A673 (cell line): ENCODE results near the gene LVRN. TPM values are rescaled to one million over a fixed set of nuclear protein-coding genes. Genes with fewer than 3 reads are reported as not detected.

ENCODE experiments used
- BruUV-seq: library from RNA; stranded (reverse); fragments of 400-500 nt; replicated peaks from 2 replicates; lab custom pipeline; 2021; lab: Mats Ljungman, UMichigan
- CTCF ChIA-PET: fragments of 300-600 bp; sonication (Branson Sonifier 250); formaldehyde crosslinking; loops from one replicate; lab custom pipeline; 2022; ENCODE audit warnings: antibody characterized with exemption; lab: Charles Lee
- POLR2A ChIA-PET: fragments of 300-600 bp; sonication (Branson Sonifier 250); formaldehyde crosslinking; loops from one replicate; lab custom pipeline; 2022; ENCODE audit warnings: antibody characterized with exemption; ENCODE audit not compliant: low non-redundant PET; lab: Charles Lee
- DNase-seq: peaks from one replicate; pipeline ENCODE4 v3.0.0-alpha.2; 2015; ENCODE audit warnings: low spot score
- H3K27ac ChIP-seq: fragments of 200-600 bp; sonication (generic); 2 replicates; pipeline ENCODE4 v1.5.1; 2016; ENCODE audit warnings: mixed run types, low read depth, mild to moderate bottlenecking, mixed read lengths, antibody characterized with exemption, low read length; ENCODE audit not compliant: poor library complexity, severe bottlenecking
- H3K27me3 ChIP-seq: fragments of 200-600 bp; sonication (generic); replicated peaks from 2 replicates; pipeline ENCODE4 v1.6.1; 2017; ENCODE audit warnings: mixed run types, low read depth, mild to moderate bottlenecking, mixed read lengths, antibody characterized with exemption, low read length; ENCODE audit not compliant: insufficient read depth, poor library complexity
- H3K36me3 ChIP-seq: fragments of 200-600 bp; sonication (generic); 2 replicates; pipeline ENCODE4 v1.6.1; 2016; ENCODE audit warnings: mixed run types, mild to moderate bottlenecking, mixed read lengths, antibody characterized with exemption, low read length; ENCODE audit not compliant: insufficient read depth, poor library complexity, severe bottlenecking
- H3K4me1 ChIP-seq: fragments of 200-600 bp; sonication (generic); 2 replicates; pipeline ENCODE4 v1.6.1; 2017; ENCODE audit warnings: mixed run types, mild to moderate bottlenecking, mixed read lengths, antibody characterized with exemption, low read length; ENCODE audit not compliant: insufficient read depth, poor library complexity, severe bottlenecking
- H3K4me3 ChIP-seq: fragments of 200-600 bp; sonication (generic); 2 replicates; pipeline ENCODE4 v1.5.1; 2016; ENCODE audit warnings: low read depth, mixed run types, mild to moderate bottlenecking, mixed read lengths, low read length; ENCODE audit not compliant: poor library complexity, severe bottlenecking
- H3K9me3 ChIP-seq: fragments of 200-600 bp; sonication (generic); 2 replicates; pipeline ENCODE4 v1.6.1; 2016; ENCODE audit warnings: mixed run types, low read depth, mild to moderate bottlenecking, mixed read lengths, antibody characterized with exemption, low read length; ENCODE audit not compliant: poor library complexity, severe bottlenecking
- EZH2 ChIP-seq: fragments of 200-600 bp; sonication (generic); IDR thresholded peaks from 2 replicates; pipeline ENCODE4 v1.6.1; 2017; ENCODE audit warnings: borderline replicate concordance, low read depth, mild to moderate bottlenecking, mixed read lengths, antibody characterized with exemption, low read length; ENCODE audit not compliant: poor library complexity, severe bottlenecking
- intact Hi-C: fragments of 100-400 bp; cut with micrococcal nuclease; formaldehyde crosslinking; loops from one replicate; pipeline ENCODE4 v1.10.0; 2022; ENCODE audit not compliant: unreplicated experiment
- total RNA-seq: library from RNA; stranded (reverse); gene quantifications from 2 replicates; pipeline ENCODE4 v1.2.3, GENCODE V29; 2021
- TF ChIP-seq, protein P1 (sequence below): fragments of 300-800, 200-600 bp; sonication (generic); conservative IDR thresholded peaks from 2 replicates; pipeline ENCODE4 v1.5.1; 2017; ENCODE audit warnings: low read depth, mild to moderate bottlenecking, antibody characterized with exemption, low read length, moderate library complexity, mixed read lengths

Gene LVRN
- total RNA-seq, 1 experiment from 2014 or later: not detected

DNA sequence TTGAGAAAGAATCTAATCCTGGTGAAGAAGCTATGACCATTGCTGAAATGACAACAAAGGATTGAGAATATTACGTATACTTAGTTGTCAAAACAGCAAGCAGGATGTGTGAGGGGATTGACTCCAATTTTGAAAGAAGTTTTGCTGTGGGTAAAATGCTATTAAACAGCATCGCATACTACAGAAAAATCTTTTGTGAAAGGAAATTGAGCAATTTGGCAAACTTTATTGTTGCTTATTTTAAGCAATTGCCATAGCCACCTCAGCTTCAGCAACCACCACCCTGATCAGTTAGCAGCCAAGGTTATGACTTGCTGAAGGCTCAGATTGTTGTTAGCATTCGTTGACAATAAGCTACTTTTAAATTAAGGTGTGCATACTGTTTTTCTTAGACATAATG, 47.5 kb downstream of the LVRN start:
- no peaks in the 10 kb centered on the region for H3K9me3 ChIP-seq
- H3K4me3 ChIP-seq: no peak overlapping the region
- peaks cover 8% of the 10 kb centered on the region for H3K27me3 ChIP-seq
- H3K27ac ChIP-seq: no peak overlapping the region
- TF ChIP-seq EZH2: no peak
- POLR2A ChIA-PET: no interaction called here
- no peak for DNase-seq
- CTCF ChIA-PET: no interaction called here
- BruUV-seq: no TSS peak
- H3K4me1 ChIP-seq: no peaks in the 10 kb centered on the region
- intact Hi-C loops: no loop called here
- H3K36me3 ChIP-seq: no peaks in the 10 kb centered on the region

DNA sequence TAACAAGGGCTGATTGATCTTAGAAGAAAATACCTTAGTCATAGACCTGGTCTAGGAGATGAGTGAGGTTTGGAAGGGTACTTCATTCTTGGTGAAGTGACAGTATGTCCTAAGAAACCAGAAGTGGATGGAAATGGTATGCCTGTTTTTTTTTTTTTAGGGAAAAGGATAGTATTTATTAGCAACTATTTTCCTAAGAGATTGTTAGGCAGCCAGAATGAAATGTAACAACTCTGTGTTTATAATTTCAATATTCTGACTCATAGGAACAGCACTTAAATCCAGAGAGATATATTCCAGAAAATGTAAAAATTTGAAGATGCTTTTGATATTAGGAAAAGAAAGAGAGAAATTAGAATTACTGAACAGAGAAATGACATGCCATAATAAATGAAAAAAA, 48.8 kb downstream of the LVRN start:
- peaks cover 9% of the 10 kb centered on the region for H3K27me3 ChIP-seq
- no peak overlapping the region for H3K4me3 ChIP-seq
- POLR2A ChIA-PET: no interaction called here
- no peaks in the 10 kb centered on the region for H3K36me3 ChIP-seq
- no TSS peak for BruUV-seq
- DNase-seq: no peak
- H3K4me1 ChIP-seq: no peaks in the 10 kb centered on the region
- CTCF ChIA-PET: no interaction called here
- TF ChIP-seq, protein P1, sequence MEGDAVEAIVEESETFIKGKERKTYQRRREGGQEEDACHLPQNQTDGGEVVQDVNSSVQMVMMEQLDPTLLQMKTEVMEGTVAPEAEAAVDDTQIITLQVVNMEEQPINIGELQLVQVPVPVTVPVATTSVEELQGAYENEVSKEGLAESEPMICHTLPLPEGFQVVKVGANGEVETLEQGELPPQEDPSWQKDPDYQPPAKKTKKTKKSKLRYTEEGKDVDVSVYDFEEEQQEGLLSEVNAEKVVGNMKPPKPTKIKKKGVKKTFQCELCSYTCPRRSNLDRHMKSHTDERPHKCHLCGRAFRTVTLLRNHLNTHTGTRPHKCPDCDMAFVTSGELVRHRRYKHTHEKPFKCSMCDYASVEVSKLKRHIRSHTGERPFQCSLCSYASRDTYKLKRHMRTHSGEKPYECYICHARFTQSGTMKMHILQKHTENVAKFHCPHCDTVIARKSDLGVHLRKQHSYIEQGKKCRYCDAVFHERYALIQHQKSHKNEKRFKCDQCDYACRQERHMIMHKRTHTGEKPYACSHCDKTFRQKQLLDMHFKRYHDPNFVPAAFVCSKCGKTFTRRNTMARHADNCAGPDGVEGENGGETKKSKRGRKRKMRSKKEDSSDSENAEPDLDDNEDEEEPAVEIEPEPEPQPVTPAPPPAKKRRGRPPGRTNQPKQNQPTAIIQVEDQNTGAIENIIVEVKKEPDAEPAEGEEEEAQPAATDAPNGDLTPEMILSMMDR: no peak
- TF ChIP-seq EZH2: no peak
- H3K9me3 ChIP-seq: no peaks in the 10 kb centered on the region
- no peak overlapping the region for H3K27ac ChIP-seq
- intact Hi-C loops: no loop called here

DNA sequence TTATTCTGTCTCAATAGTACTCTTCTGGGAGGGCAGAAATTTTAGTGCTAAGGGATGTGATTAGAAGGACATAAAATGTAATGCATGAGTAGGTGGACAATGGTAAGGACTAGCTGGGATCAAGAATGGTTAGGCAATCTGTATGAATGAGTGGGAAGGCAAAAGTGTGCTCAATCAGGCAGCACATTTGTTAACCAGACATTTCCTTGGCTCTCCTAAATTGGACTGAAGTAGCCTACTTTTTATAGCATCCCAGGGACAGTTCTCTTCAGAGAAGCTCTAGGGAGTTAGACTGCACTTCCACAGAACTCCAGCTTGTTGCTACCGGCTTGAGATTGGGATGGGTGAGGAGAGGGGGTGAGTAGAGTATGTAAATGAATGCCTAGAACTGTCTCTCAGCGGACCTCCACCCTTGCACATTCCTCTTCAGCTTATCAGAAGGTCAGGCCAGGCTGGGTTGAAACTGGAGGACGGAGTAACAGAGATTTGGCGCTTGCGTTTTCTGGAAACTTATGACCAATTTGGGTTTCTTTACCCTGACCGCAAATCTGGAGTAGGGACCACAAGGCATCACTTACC, 51.0 kb downstream of the LVRN start:
- H3K27ac ChIP-seq: no peak overlapping the region
- H3K9me3 ChIP-seq: no peaks in the 10 kb centered on the region
- POLR2A ChIA-PET: no interaction called here
- H3K4me1 ChIP-seq: no peaks in the 10 kb centered on the region
- H3K4me3 ChIP-seq: no peak overlapping the region
- BruUV-seq: no TSS peak
- no peaks in the 10 kb centered on the region for H3K36me3 ChIP-seq
- CTCF ChIA-PET: no interaction called here
- intact Hi-C loops: no loop called here
- TF ChIP-seq, protein P1: no peak
- no peak for TF ChIP-seq EZH2
- H3K27me3 ChIP-seq: peaks cover 9% of the 10 kb centered on the region
- DNase-seq: no peak

DNA sequence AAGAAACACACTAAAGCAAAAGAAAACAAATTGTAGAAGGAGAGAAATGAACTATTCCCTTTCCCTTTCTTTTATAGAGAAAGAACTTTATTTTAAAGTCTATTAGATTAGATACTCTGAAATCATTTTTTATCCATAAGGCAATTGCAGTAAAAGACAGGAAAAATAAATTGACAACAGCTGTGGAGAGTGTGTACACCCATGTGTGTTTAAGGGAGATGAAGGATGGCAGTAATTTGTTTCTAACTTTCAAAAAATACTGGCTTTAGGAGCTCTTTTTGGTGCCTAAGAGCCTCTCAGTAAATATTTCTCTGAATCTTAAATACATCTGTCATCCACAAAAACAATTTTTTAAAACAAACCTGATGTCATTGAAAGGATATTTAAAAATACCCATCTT, 51.7 kb downstream of the LVRN start:
- Histone ChIP-seq H3K36me3 (no peaks in the 10 kb centered on the region), H3K4me3 (no peak overlapping the region), H3K27ac (no peak overlapping the region), H3K27me3 (peaks cover 9% of the 10 kb centered on the region), H3K9me3 (no peaks in the 10 kb centered on the region), H3K4me1 (no peaks in the 10 kb centered on the region)
- CTCF ChIA-PET: no interaction called here
- no peak for DNase-seq
- POLR2A ChIA-PET: no interaction called here
- TF ChIP-seq, protein P1: no peak
- no peak for TF ChIP-seq EZH2
- no TSS peak for BruUV-seq
- intact Hi-C loops: no loop called here
